Neutrophil (primary cell): ENCODE data around the gene FRZB.

Experiments
- H3K27ac ChIP-seq: fragments of 200-600 bp; sonication (generic); 2 replicates; pipeline ENCODE4 v1.5.1; 2016; ENCODE audit warnings: mild to moderate bottlenecking, moderate library complexity
- H3K27me3 ChIP-seq: fragments of 200-600 bp; sonication (generic); 2 replicates; pipeline ENCODE4 v1.6.0; 2016; ENCODE audit warnings: mild to moderate bottlenecking
- H3K36me3 ChIP-seq: fragments of 200-600 bp; sonication (generic); 2 replicates; pipeline ENCODE4 v1.5.1; 2017
- H3K4me1 ChIP-seq, 2 experiments: fragments of 200-600 bp in 1 of 2; sonication (generic) in 1 of 2; 1 replicate in 1 of 2; 2 replicates in 1 of 2; pipeline versions ENCODE4 v1.5.1 to v1.6.1; 2013 to 2016; ENCODE audit warnings: low read depth in 1 of 2, low read length in 1 of 2, mild to moderate bottlenecking in 1 of 2, moderate library complexity in 1 of 2; ENCODE audit not compliant: control insufficient read depth in 1 of 2, insufficient read depth in 1 of 2
- H3K4me3 ChIP-seq, 2 experiments: fragments of 200-600 bp in 1 of 2; sonication (generic) in 1 of 2; 1 replicate in 1 of 2; 2 replicates in 1 of 2; pipeline ENCODE4 v1.5.1; 2013 to 2016; ENCODE audit warnings: low read depth in 1 of 2, low read length in 1 of 2, mild to moderate bottlenecking in 1 of 2, moderate library complexity in 1 of 2
- H3K9me3 ChIP-seq: fragments of 200-600 bp; sonication (generic); 2 replicates; pipeline ENCODE4 v1.5.1; 2016
- TF ChIP-seq, protein P1 (sequence below): fragments of 200-600 bp; sonication (generic); IDR thresholded peaks from 2 replicates; pipeline ENCODE4 v1.5.1; 2016; ENCODE audit warnings: antibody characterized with exemption

The FRZB gene

DNA sequence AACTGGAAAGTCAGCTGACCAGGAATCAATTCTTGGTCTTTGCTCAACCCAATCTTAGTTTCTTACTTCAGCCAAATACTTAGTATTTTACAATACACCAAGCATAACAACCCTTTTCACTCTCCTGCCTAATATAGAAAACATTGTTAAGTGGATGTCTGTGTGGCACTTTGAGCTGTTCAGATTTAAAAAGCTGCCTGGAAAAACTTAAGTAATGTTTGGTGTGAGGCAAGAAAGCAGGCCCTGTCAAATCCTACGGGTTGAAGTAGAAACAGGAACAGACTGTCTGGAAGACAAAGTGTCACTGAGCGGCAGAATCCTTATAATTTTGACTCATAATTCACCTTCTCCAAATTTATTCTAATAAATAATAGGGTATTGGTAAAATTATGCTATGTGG lies 37.1 kb upstream of the FRZB start:
- Histone ChIP-seq H3K4me3 (no peak overlapping the region), H3K27me3 (no peaks in the 10 kb centered on the region), H3K27ac (no peak overlapping the region), H3K9me3 (no peaks in the 10 kb centered on the region), H3K36me3 (no peaks in the 10 kb centered on the region), H3K4me1 (no peaks in the 10 kb centered on the region)
- TF ChIP-seq, protein P1, sequence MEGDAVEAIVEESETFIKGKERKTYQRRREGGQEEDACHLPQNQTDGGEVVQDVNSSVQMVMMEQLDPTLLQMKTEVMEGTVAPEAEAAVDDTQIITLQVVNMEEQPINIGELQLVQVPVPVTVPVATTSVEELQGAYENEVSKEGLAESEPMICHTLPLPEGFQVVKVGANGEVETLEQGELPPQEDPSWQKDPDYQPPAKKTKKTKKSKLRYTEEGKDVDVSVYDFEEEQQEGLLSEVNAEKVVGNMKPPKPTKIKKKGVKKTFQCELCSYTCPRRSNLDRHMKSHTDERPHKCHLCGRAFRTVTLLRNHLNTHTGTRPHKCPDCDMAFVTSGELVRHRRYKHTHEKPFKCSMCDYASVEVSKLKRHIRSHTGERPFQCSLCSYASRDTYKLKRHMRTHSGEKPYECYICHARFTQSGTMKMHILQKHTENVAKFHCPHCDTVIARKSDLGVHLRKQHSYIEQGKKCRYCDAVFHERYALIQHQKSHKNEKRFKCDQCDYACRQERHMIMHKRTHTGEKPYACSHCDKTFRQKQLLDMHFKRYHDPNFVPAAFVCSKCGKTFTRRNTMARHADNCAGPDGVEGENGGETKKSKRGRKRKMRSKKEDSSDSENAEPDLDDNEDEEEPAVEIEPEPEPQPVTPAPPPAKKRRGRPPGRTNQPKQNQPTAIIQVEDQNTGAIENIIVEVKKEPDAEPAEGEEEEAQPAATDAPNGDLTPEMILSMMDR: no peak

DNA sequence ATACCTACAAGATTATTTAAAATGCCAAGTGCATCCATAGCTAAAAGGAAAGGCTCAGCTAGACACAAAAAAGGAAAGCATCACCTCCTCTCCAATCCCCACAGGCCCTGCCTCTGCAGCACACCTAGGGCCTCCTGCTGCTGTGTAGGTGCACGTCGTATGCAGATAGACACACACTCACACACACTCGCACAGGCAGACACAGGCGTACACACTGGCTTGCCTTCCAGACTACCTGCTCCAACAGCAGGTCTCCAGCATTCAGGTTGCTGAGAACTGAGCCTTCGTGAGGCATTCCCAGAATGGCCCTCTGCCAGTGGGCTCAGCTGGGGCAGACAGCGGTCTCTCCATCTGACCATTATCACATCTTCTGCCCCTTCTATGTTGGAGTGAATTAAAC lies 35.3 kb upstream of the FRZB start:
- no peaks in the 10 kb centered on the region for H3K9me3 ChIP-seq
- no peak overlapping the region for H3K4me3 ChIP-seq
- H3K27ac ChIP-seq: no peak overlapping the region
- no peaks in the 10 kb centered on the region for H3K4me1 ChIP-seq
- H3K27me3 ChIP-seq: no peaks in the 10 kb centered on the region
- no peaks in the 10 kb centered on the region for H3K36me3 ChIP-seq
- TF ChIP-seq, protein P1: no peak

DNA sequence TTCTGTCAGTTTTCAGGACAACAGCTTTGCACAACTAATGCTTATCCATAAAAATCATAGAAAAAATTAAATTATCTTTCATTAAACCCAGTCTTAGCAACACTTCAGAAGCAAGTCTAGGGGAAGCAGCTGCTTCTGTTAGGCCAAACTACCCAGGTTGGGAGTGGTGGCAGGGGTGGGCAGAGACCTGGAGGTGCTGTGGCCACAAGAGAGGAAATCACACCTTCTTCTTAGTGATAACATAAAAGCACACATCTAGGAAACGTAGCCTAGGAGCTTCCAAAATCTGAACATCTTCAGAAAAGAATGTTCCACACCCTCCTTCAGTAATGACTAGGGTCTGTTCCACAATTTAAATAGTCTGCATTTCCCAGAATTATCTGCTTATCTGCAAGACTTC lies 32.3 kb upstream of the FRZB start:
- Histone ChIP-seq H3K4me1 (no peaks in the 10 kb centered on the region), H3K4me3 (no peak overlapping the region), H3K27ac (no peak overlapping the region), H3K27me3 (no peaks in the 10 kb centered on the region), H3K9me3 (no peaks in the 10 kb centered on the region), H3K36me3 (no peaks in the 10 kb centered on the region)
- TF ChIP-seq, protein P1: no peak

DNA sequence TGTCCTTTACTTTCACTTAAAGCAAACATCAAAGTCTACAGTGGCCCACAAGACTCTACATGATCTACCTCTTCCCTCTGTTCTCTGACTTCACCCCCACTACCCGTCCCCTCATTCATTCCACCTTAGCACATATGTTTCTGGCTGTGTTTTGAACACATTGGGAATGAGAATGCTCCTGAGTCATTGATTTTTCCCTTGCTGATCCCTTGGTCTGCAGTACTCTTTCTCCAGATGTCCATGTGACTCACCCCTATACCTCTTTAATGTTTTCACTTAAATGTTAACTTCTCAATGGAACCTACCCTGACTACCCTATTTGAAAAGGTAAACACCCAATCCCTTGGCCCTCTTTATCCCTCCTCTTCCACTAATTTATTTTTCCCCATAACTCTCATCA lies 30.7 kb upstream of the FRZB start:
- Histone ChIP-seq H3K27me3 (no peaks in the 10 kb centered on the region), H3K9me3 (no peaks in the 10 kb centered on the region), H3K36me3 (no peaks in the 10 kb centered on the region), H3K4me1 (no peaks in the 10 kb centered on the region), H3K4me3 (no peak overlapping the region), H3K27ac (no peak overlapping the region)
- TF ChIP-seq, protein P1: no peak

DNA sequence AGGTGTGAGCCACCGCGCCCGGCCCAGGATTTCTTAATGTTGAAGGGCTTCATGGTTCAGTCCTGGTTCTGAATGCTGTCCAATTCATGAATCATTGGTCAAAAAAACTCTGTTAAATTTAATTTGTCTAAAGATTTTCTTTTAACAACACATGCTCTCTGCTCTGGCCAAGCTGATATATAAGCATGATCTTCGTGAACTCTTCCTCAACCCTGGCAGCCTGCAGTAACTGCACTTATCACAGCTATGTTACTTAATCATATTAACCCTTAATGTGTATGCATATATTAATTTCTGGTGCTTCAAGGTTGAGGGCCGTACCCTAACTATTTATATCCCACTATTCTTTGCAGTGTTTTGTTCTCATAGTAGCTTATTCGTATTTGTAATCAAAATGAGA lies 29.4 kb upstream of the FRZB start:
- H3K4me1 ChIP-seq: no peaks in the 10 kb centered on the region
- H3K36me3 ChIP-seq: no peaks in the 10 kb centered on the region
- no peak overlapping the region for H3K4me3 ChIP-seq
- no peaks in the 10 kb centered on the region for H3K9me3 ChIP-seq
- H3K27me3 ChIP-seq: no peaks in the 10 kb centered on the region
- TF ChIP-seq, protein P1: no peak
- no peak overlapping the region for H3K27ac ChIP-seq

DNA sequence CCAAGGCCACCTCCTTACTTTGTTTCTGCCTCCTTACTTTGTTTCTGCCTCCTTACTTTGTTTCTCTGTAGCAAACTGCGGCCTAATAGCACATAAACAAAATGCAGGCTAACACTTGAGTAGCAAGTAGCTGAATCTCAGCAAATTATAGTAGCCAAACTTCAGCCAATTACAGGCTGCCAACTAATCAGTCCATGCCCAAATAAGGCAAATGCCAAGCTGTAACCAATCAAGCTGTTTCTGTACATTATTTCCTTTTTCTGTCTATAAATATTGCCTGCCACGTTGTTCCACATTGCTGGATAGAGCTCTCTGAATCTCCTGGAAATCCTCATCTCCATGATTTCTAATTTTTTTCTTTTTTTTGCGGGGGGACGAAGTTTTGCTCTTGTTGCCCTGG lies 28.7 kb upstream of the FRZB start:
- Histone ChIP-seq H3K27ac (no peak overlapping the region), H3K9me3 (no peaks in the 10 kb centered on the region), H3K4me3 (no peak overlapping the region), H3K36me3 (no peaks in the 10 kb centered on the region), H3K27me3 (no peaks in the 10 kb centered on the region), H3K4me1 (no peaks in the 10 kb centered on the region)
- TF ChIP-seq, protein P1: no peak
